Mesenteric fat pad (tissue), 1 donor: ENCODE measurements around the gene RAD23A. TPM values are rescaled to one million over a fixed set of nuclear protein-coding genes. Genes with fewer than 3 reads are reported as not detected.

Experiments used
- DNase-seq: peaks from one replicate; pipeline ENCODE4 v3.0.0-alpha.2; 2020; ENCODE audit warnings: low spot score
- total RNA-seq: library from RNA; stranded (reverse); fragmentation: NEBNext Ultra II Directional; extraction: Animal tissue kit (Norgen Biotek cat#: 25700); gene quantifications from one replicate; pipeline ENCODE4 v1.2.1, GENCODE V29; 2021
- donor health status: DM: yes; HTN: yes; CAD: no.

The RAD23A gene
- total RNA-seq, 1 donor from 2014 or later, result 143 TPM

DNA sequence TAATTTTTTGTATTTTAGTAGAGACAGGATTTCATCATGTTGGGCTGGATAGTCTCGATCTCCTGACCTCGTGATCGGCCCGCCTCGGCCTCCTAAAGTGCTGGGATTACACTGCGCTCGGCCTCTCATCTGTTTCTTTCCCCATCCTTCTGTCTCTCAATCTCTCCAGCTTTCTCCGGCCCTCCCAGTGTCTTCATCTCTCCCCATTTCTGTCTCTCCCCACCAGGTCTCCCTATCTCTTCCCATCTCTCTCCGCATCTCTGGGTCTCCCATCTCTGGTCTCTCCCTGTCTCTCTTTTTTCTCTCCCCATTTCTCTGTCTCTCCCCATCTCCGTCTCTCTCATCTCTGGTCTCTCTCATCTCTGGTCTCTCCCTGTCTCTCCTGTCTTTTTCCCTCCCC is 37.4 kb downstream of the RAD23A start:
- DNase-seq, result no peak

GRCh38 chr19:12983542-12984142 is 38.0 kb downstream of the RAD23A start:
- DNase-seq, result peak; percentile 94

GRCh38 chr19:12984143-12984627 is 38.5 kb downstream of the RAD23A start:
- no peak for DNase-seq

- DNase-seq, result no peak
Observed at GRCh38 chr19:12984683-12985048, 39.0 kb downstream of the RAD23A start.

DNA sequence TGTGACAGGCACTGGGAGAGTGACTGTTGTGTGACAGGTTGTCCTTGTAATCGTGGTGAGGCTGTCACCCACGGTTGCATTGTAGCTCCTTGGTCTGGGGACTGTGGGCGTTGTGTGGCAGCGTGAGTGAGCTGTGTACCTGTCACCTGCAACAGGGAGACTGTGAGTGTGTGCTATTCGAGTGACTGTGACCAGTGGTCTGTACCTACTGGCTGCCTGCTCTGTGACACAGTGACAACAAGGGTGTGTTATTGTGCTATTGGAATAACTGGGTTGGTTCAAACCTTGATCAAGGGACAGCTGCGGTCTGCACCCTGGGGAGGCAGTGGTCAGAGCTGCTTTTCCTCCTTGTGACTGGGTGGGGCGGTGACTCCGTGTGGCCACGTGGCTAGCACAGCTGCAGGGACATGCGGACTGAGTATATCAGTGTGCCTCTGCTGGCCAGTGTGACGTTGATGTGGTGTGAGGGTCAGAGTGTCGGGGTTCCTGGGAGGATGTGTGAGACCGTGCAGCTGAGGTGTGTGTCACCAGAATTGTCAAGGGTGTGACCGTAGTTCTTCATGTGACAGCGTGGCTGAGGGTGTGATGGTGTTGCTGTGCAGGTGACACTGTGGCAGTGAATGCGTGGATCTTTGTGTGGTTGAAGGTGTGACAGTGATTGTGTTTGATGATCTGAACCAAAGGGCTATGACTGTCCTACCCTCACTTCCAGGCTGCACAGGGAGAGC is 39.6 kb downstream of the RAD23A start:
- DNase-seq, result no peak

DNA sequence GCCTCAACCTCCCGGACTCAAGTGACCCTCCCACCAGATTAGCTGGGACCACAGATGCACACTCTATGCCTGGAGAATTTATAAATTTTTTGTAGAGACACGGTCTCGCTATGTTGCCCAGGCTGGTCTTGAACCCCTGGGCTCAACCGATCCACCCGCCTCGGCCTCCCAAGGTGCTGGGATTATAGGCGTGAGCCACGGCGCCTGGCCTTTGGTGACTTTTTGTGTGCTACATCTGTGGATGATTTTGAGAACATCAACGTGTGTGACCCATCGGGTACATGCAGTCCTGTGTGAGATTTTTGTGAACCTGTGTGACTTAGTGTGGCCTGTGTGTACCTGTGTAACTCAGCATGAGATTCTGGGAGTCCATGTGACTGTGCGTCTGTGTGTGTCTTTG is 41.1 kb downstream of the RAD23A start:
- no peak for DNase-seq

DNA sequence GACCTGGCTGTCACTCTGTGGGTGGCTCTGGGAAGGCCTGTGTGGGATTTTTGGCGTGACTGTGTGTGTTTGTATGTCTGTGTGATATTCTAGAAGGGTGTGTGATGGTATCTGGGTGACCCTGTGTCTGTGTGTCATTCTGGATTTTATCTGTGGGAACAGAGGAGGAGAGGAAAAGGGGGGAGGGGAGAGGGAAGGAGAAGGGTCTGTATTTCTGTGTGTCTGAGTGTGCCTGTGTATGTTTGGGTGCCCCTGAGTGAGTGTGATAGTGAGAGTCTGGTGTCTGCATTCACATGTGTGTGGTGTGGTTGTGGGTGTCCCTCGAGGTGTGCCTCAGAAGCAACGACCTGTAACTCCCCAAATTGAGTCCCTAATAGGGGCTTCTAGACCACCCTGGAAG is 41.5 kb downstream of the RAD23A start:
- DNase-seq, result no peak

DNA sequence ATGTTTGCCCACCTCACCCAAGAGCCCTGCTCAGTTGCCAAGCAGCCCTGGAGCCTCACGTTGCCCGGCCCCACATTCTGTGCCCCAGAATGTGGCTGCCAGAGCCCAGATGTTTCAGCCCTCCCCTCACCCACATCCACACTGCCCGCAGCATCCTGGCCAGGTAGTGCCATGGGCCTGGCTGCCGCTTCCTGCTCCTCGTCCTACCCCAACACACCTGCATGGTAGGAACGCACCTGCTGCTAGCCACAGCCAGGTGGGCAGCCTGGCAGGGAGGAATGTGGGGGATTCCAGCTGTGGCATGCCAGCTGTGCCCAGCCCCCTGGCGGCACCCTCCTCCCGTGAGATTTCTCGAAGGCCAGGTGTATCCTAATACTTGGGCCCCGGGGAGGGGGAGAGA is 42.1 kb downstream of the RAD23A start:
- no peak for DNase-seq

DNA sequence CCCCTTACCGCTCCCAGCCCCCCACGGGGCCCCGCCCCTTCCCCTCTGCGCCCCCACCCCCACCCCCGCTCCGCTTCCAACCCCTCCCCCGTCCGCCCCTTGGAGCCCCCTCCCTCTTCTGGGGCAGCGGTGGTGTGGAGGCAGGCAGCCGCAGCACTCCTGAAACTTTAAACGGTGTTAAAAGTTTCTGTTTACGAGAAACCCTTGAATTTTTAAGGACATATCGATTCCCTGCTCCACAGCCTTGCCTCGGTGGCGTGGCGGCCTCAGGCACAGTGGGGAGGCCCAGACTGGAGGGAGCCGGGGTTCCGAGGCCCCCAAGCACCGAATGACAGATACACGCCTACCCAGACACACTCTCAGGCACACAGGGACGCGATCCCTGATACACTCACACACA is 44.8 kb downstream of the RAD23A start:
- DNase-seq, result no peak

GRCh38 chr19:12990853-12991252 is 45.2 kb downstream of the RAD23A start:
- DNase-seq, result no peak

- DNase-seq, result no peak
Observed at GRCh38 chr19:12991296-12991695, 45.6 kb downstream of the RAD23A start.

DNA sequence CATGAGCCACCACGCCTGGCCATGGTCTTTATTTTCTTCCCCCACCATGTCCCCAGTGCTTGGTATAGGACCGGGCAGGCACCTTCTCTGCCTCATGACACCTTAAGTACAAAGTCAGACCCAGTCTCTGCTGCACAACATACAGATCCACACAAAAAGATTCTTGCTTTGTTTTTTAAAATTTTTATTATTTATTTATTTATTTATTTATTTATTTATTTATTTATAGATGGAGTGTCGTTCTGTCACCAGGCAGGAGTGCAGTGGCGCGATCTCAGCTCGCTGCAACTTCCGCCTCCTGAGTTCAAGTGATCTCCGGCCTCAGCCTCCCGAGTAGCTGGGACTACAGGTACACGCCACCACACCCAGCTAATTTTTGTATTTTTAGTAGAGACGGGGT is 47.1 kb downstream of the RAD23A start:
- no peak for DNase-seq

- DNase-seq, result no peak
Observed at GRCh38 chr19:12993562-12993961, 47.9 kb downstream of the RAD23A start.

DNA sequence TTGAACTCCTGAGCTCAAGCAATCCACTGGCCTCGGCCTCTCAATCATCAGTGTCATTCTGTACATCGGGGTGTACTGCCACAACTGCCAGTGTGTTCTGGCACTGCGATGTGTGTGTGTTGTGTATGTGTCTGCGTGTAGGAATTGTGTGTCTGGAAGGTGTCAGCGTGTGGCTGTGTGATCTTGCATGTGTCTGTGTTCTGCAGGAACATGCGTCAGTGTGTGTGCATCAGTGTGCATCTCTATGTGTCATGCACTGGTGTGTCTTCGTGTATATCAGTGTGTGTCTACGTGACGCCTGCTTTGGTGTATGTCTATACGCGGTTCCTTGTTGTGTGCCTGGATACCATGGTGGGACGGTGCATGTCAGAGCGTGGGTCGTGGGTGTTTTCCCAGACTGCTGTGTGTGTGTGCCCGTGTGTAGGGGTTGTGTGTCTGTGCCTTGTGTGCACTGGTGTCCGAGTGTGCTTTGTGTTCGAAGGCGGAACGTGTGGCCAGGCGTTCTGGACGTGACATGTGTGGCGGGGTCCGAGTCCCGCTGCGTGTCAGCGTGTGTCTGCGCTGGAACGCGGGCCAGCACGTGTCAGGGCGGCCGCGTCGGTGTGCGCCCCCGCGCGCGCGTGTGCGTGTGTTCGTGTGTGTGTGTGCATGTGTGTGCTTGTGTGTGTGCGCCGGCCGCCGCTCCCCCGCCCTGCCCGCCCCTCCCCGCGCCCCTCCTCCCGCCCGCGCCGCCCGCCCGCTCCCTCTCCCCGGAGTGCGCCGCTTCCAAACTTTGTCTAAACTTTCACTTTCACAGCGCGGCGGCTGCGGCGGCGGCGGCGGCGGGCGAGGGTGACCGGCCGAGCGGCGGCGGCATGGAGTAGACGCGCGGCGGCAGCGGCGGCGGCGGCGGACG is 49.3 kb downstream of the RAD23A start, which contains the start of gene NFIX:
Gene NFIX, plus strand, starts transcription at position 775 of the 895 bp plus-strand sequence. CDS start 363 bp downstream, outside the sequence.
- DNase-seq, result no peak

DNA sequence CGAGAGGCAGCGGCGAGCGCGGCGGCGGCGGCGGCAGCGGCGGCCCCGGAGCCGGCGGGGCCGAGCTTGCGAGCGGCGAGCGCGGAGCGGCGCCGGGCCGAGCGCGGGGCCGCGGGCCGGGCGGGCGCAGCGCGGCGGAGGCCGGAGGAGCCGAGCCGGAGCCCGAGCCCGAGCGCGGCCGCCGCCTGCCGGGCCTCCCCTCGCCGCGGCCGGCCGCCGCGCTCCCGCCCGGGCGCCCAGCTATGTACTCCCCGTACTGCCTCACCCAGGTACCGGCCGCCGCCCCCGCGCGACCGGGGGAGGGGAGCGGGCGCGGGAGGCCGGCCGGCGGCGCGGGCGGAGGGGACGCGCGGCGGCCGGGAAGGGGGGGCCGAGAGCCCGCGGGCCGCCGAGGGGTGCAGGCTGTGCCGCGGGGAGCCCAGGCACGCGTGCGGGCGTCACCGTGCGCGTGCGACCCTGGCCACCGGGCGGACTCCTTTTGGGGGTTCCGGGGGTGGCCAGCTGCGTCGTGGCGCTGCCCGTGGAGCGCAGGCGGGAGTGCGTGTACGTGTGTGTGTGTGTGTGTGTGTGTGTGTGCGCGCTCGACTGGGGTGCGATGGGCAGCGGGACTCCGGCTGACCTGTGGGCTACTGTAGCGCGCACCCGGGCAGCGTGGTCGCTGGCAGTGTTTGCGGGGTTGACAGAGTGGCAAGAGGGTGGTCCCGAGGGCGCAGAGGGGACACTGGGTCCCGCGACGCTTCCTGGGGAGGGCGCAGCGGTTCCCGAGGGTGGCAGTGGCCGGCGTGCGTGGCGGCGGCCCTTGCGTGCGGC is 50.1 kb downstream of the RAD23A start:
- DNase-seq, result no peak

GRCh38 chr19:12996406-12997094 is 50.9 kb downstream of the RAD23A start:
- no peak for DNase-seq

- DNase-seq, result no peak
Observed at GRCh38 chr19:12997179-12997966, 51.7 kb downstream of the RAD23A start.

- no peak for DNase-seq
Observed at GRCh38 chr19:12997967-12998940, 52.6 kb downstream of the RAD23A start.

DNA sequence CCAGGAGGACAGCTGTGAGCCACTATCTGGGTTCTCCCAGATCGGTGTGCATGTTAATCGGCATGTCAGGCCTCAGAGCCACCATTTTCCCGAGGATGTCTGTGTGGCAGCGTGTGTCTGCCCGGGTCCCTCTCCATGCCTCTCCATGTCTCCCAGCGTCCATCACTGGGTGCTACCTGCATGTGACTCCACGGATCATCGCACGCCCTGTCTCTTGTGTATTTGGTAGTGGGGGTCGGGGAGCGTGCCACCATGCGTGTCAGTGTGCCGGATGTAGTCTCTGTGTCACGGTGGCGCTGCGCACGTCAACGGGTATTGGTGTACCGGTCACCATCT is 55.5 kb downstream of the RAD23A start:
- DNase-seq, result no peak
